Activated naive CD8-positive, alpha-beta T cell treated with anti-CD3 and anti-CD28 coated beads, Interleukin-2, amount 50 U/mL, for 24 hours (primary cell): ENCODE measurements around the gene NOP14.
"Not testable (repeated sequence)": the region's sequence is repeated elsewhere in the genome, so short reads cannot be mapped to it uniquely, and the experiment has no call there.

Experiments
- ATAC-seq: fragments of 150-1000 bp; cut with Tn5 transposase; one replicate; pipeline ENCODE4 v1.10.0; 2021
- DNase-seq: peaks from one replicate; pipeline ENCODE4 v3.0.0; 2021
- H3K27ac Mint-ChIP-seq: one replicate; pipeline ENCODE4 v1.8.0; 2021; ENCODE audit warnings: mild to moderate bottlenecking, mixed read lengths
- H3K27me3 Mint-ChIP-seq: one replicate; pipeline ENCODE4 v1.8.0; 2021; ENCODE audit warnings: mixed read lengths
- H3K36me3 Mint-ChIP-seq: one replicate; pipeline ENCODE4 v1.8.0; 2021; ENCODE audit warnings: low read depth, mixed read lengths
- H3K4me1 Mint-ChIP-seq: one replicate; pipeline ENCODE4 v1.8.0; 2021; ENCODE audit warnings: mixed read lengths
- H3K4me3 Mint-ChIP-seq: one replicate; pipeline ENCODE4 v1.8.0; 2021; ENCODE audit warnings: mild to moderate bottlenecking, moderate library complexity, mixed read lengths
- H3K9me3 Mint-ChIP-seq: one replicate; pipeline ENCODE4 v1.8.0; 2021; ENCODE audit warnings: mixed read lengths

Gene NOP14

GRCh38 chr4:2941138-2942036, 21.8 kb downstream of the NOP14 start:
- peaks cover 87% of the 10 kb centered on the region for H3K36me3 Mint-ChIP-seq
- H3K27ac Mint-ChIP-seq, result peak overlapping the region; percentile 73
- no peak for DNase-seq
- H3K4me3 Mint-ChIP-seq, result no peak overlapping the region
- no peaks in the 10 kb centered on the region for H3K9me3 Mint-ChIP-seq
- no peaks in the 10 kb centered on the region for H3K27me3 Mint-ChIP-seq
- ATAC-seq, result no peak
- peaks cover 69% of the 10 kb centered on the region for H3K4me1 Mint-ChIP-seq

GRCh38 chr4:2940267-2941137, 22.7 kb downstream of the NOP14 start:
- H3K36me3 Mint-ChIP-seq, result peaks cover 82% of the 10 kb centered on the region
- peaks cover 73% of the 10 kb centered on the region for H3K4me1 Mint-ChIP-seq
- H3K27ac Mint-ChIP-seq, result peak overlapping the region; percentile 73
- no peak overlapping the region for H3K4me3 Mint-ChIP-seq
- no peaks in the 10 kb centered on the region for H3K27me3 Mint-ChIP-seq
- DNase-seq, result no peak
- no peaks in the 10 kb centered on the region for H3K9me3 Mint-ChIP-seq
- no peak for ATAC-seq

GRCh38 chr4:2939383-2940243, 23.6 kb downstream of the NOP14 start:
- no peaks in the 10 kb centered on the region for H3K27me3 Mint-ChIP-seq
- ATAC-seq (no peak), DNase-seq (no peak)
- H3K4me3 Mint-ChIP-seq, result peak overlapping the region; percentile 17
- peaks cover 66% of the 10 kb centered on the region for H3K4me1 Mint-ChIP-seq
- no peaks in the 10 kb centered on the region for H3K9me3 Mint-ChIP-seq
- H3K27ac Mint-ChIP-seq, result peak overlapping the region; percentile 38
- peaks cover 73% of the 10 kb centered on the region for H3K36me3 Mint-ChIP-seq

GRCh38 chr4:2938906-2939305, 24.3 kb downstream of the NOP14 start:
- peak overlapping the region; percentile 38 for H3K27ac Mint-ChIP-seq
- no peak for ATAC-seq
- peaks cover 60% of the 10 kb centered on the region for H3K4me1 Mint-ChIP-seq
- no peak for DNase-seq
- peaks cover 68% of the 10 kb centered on the region for H3K36me3 Mint-ChIP-seq
- H3K27me3 Mint-ChIP-seq, result no peaks in the 10 kb centered on the region
- no peaks in the 10 kb centered on the region for H3K9me3 Mint-ChIP-seq
- peak overlapping the region; percentile 17 for H3K4me3 Mint-ChIP-seq

GRCh38 chr4:2938411-2938810, 24.8 kb downstream of the NOP14 start:
- Mint-ChIP-seq H3K36me3 (peaks cover 65% of the 10 kb centered on the region), H3K4me1 (peaks cover 58% of the 10 kb centered on the region), H3K27ac (peak overlapping the region; percentile 38)
- H3K9me3 Mint-ChIP-seq, H3K27me3 Mint-ChIP-seq, ATAC-seq, DNase-seq, H3K4me3 Mint-ChIP-seq: not testable (repeated sequence)

- H3K4me3 Mint-ChIP-seq, result peak overlapping the region; percentile 90
- no peak for DNase-seq
- no peak for ATAC-seq
- H3K9me3 Mint-ChIP-seq, result no peaks in the 10 kb centered on the region
- peaks cover 60% of the 10 kb centered on the region for H3K4me1 Mint-ChIP-seq
- H3K27ac Mint-ChIP-seq, result no peak overlapping the region
- H3K27me3 Mint-ChIP-seq, result no peaks in the 10 kb centered on the region
- H3K36me3 Mint-ChIP-seq, result peaks cover 65% of the 10 kb centered on the region
Observed at GRCh38 chr4:2937986-2938385, 25.2 kb downstream of the NOP14 start.

- Mint-ChIP-seq H3K27me3 (no peaks in the 10 kb centered on the region), H3K4me3 (peak overlapping the region; percentile 90), H3K4me1 (peaks cover 58% of the 10 kb centered on the region), H3K27ac (peak overlapping the region; percentile 93), H3K36me3 (peaks cover 62% of the 10 kb centered on the region), H3K9me3 (no peaks in the 10 kb centered on the region)
- peak; percentile 36 for DNase-seq
- ATAC-seq, result no peak
Observed at GRCh38 chr4:2937146-2937857, 25.9 kb downstream of the NOP14 start.

- Mint-ChIP-seq H3K9me3 (no peaks in the 10 kb centered on the region), H3K4me3 (peak overlapping the region; percentile 90), H3K36me3 (peaks cover 64% of the 10 kb centered on the region), H3K27me3 (no peaks in the 10 kb centered on the region), H3K4me1 (peaks cover 59% of the 10 kb centered on the region), H3K27ac (peak overlapping the region; percentile 93)
- ATAC-seq (peak; percentile 47), DNase-seq (peak; percentile 66)
Observed at GRCh38 chr4:2936773-2937145, 26.4 kb downstream of the NOP14 start.

GRCh38 chr4:2935762-2936743, 27.2 kb downstream of the NOP14 start:
- H3K4me3 Mint-ChIP-seq, result peak overlapping the region; percentile 90
- no peaks in the 10 kb centered on the region for H3K27me3 Mint-ChIP-seq
- peaks cover 62% of the 10 kb centered on the region for H3K4me1 Mint-ChIP-seq
- peak overlapping the region; percentile 93 for H3K27ac Mint-ChIP-seq
- ATAC-seq, result peak; percentile 66
- peaks cover 61% of the 10 kb centered on the region for H3K36me3 Mint-ChIP-seq
- peak; percentile 78 for DNase-seq
- no peaks in the 10 kb centered on the region for H3K9me3 Mint-ChIP-seq

GRCh38 chr4:2934813-2935761, 28.1 kb downstream of the NOP14 start:
- ATAC-seq (peak; percentile 44), DNase-seq (peak; percentile 99)
- Mint-ChIP-seq H3K27me3 (no peaks in the 10 kb centered on the region), H3K27ac (peak overlapping the region; percentile 93), H3K9me3 (no peaks in the 10 kb centered on the region), H3K4me3 (peak overlapping the region; percentile 90), H3K4me1 (peaks cover 57% of the 10 kb centered on the region), H3K36me3 (peaks cover 53% of the 10 kb centered on the region)

- Mint-ChIP-seq H3K36me3 (peaks cover 52% of the 10 kb centered on the region), H3K4me1 (peaks cover 53% of the 10 kb centered on the region), H3K27me3 (no peaks in the 10 kb centered on the region), H3K9me3 (no peaks in the 10 kb centered on the region), H3K27ac (no peak overlapping the region), H3K4me3 (peak overlapping the region; percentile 94)
- ATAC-seq (no peak), DNase-seq (peak; percentile 53)
Observed at GRCh38 chr4:2934077-2934812, 29.0 kb downstream of the NOP14 start.
